GM18526 (cell line): ENCODE data around the gene LRBA.

ENCODE experiments used
- POLR2A ChIP-seq: IDR thresholded peaks from 3 replicates; pipeline ENCODE4 v1.6.1; 2011; ENCODE audit not compliant: insufficient read length; ENCODE audit errors: extremely low read depth

Gene LRBA

GRCh38 chr4:150591406-150591805, 423.7 kb downstream of the LRBA start:
- TF ChIP-seq POLR2A: no peak

- no peak for TF ChIP-seq POLR2A
These were observed 424.5 kb downstream of the LRBA start for GRCh38 chr4:150590631-150591030.

DNA sequence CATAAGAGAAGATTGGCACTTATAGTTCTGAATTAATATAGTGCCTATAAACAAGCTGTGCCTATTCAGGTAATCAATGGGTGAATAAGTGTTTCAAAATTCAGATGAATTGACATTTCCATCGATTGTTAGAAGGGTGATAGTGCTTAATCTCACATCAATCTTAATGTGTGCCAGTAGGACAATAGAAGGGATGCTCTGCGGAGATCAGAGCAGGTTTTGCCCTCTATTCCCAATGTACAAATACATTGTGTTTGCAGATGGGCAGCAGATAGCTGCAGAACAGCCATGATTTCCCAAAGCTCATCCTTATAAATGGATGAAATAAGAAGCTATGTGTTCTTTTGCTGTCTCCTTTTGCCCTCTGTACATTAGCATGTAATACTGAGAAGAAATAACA, 425.9 kb downstream of the LRBA start:
- no peak for TF ChIP-seq POLR2A

- no peak for TF ChIP-seq POLR2A
These were observed 426.8 kb downstream of the LRBA start for GRCh38 chr4:150588316-150588715.

DNA sequence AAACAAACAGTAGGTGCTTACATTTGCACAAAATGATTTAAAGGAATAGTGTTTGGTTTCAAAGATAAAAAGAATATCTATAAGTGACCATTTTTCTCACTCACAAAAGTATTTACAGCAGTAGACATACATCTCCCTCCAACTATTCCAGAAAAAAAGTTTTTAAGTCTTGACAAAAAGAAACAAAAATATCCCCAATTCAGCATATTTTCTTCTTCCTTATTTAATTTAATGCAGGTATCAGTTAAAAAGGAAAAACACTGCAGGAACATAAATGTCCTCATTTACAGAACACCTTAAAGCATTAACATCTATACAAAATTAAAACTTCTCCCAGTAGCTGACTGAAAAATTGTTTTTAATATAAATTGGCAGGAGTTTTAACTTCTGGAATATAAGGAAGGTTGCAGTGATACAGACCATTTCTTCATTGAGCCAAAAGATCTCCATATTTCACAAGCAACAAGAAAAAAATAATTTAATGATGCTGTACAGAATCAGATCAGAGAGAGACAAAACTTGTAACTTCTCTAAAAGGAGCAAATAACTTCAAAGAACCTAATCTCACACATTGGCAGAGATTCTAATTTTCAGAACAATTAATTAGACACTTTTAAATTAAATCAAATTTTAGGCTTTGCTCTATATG, 428.8 kb downstream of the LRBA start:
- no peak for TF ChIP-seq POLR2A

GRCh38 chr4:150585611-150586010, 429.5 kb downstream of the LRBA start:
- TF ChIP-seq POLR2A: no peak

DNA sequence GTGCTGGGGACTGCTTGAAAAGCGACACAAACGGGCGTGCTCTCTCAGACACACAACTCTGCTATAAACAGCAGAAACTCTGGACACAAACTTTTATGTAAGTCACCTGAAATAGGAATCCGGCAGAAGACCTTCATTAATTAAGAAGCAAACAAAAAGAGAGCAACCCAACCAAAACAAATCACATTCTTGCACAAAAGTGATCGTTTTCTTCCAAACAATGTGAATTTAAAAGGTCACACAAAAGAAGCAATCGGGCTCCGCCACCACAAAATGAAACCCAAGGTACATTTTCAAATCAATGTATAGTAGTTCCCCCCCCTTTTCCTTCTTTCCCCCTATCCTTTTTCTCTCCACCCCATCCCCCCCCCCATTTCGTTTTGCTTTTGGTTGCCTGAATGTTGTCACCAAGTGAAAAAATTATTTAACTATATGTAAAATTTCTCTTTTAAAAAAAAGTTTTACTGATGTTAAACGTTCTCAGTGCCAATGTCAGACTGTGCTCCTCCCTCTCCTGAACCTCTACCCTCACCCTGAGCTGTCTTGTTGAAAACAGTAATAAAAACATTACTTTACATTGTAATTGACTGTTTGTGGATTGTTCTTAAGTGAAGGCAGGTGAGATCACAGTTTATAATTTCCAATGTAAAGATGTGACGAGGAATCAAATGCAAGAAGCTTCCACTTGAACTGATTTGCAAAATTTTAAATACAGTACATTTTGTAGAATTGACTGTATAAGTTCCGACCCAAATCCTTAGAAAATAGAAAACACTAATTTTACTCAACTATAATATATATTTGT, 430.8 kb downstream of the LRBA start:
- no peak for TF ChIP-seq POLR2A

DNA sequence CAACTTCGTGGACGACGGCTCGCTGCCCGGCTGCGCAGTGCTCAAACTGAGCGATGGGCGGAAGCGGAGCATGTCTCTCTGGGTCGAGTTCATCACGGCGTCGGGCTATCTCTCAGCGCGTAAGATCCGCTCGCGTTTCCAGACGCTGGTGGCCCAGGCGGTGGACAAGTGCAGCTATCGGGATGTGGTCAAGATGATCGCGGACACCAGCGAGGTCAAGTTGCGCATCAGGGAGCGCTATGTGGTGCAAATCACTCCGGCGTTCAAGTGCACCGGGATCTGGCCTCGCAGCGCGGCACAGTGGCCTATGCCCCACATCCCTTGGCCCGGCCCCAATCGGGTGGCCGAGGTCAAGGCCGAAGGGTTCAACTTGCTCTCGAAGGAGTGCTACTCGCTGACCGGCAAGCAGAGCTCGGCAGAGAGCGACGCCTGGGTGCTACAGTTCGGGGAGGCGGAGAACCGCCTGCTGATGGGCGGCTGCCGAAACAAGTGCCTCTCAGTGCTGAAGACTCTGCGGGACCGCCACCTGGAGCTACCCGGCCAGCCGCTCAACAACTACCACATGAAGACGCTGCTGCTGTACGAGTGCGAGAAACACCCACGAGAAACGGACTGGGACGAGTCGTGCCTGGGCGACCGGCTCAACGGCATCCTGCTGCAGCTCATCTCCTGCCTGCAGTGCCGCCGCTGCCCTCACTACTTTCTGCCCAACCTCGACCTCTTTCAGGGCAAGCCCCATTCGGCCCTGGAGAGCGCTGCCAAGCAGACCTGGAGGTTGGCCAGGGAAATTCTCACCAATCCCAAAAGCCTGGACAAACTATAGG, 431.6 kb downstream of the LRBA start:
- TF ChIP-seq POLR2A: no peak

GRCh38 chr4:150582873-150583286, 432.2 kb downstream of the LRBA start:
- no peak for TF ChIP-seq POLR2A

DNA sequence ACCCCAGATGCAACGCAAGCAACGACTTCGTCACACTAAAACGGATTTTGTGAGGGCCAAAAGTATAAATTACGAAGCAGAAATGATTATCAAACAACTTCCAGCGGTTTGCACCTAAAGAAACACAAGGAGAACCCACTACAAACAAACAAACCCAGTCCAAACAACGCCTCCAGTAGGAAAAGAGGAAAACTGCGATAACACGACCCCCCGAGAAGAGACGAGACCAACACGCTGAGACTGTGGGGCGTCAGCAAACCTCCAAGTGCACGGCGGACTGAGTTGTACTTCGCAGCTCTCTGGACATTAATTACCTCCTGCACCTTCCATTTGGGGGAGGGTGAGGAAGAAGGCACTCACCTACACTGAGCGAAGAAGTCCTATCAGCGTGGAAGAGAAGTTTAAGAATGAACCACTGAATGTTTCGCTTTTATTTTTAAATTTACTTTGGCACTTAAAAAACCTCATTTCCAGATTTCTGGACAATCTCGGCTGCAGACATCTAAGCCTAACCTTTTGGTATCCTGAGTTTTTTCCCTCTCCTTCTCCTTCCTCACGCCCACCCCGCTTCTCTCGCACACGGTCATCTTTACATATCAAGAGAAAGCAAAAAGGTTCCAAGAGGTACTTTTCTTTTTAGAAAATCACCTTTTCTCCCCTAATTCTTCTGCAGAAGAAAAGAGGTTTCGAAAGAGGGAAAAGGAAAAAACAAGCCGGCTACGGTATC, 432.8 kb downstream of the LRBA start, which contains the start of gene MAB21L2:
MAB21L2 (plus strand) TSS at position 6 of the 727 bp plus-strand sequence. CDS start 879 bp downstream, outside the sequence.
- no peak for TF ChIP-seq POLR2A

DNA sequence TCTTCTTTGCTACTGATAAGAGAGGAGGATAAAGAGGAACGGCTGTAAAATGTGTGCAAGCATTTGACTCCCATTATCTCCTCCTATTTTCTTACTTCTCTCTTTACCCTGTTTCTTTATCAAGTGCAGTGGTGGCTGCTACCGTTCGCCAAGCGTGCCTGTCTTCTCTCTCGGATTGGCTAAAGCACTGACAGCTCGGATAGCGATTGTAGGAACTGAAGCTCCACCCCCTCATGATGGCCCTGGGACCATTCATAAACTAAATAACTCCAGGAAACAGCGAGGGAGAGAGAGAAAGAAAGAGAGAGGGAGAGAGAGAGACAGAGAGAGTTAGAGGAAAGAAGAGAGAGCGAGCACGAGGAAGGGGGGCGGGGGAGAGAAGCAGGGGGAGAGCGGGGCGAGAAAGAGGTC, 433.4 kb downstream of the LRBA start:
- no peak for TF ChIP-seq POLR2A

DNA sequence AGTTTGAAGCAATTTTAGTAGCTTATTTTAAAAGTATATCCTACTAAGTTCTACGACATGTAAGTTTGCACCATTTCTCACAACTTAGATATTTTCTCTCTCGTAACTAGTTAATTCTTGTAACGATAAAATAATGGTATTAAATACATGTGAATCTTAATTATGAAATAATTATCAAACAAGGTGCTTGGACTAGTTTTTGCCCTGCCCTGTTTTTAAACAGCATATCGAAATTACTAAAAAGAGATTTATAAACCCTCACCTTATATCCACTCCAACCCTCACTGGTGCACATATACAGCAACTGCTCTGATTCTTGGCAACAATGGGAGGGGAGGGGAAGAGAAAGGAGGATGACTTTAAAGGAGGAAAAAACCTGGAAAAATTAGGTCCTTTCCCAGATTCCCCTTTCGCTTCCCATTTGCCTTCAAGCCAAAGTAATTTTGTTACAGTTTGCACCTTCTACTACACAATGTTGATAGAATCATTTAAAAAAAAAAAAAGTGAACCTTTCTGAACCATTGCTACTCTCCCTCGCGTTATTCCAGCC, 434.0 kb downstream of the LRBA start:
- TF ChIP-seq POLR2A: no peak

- TF ChIP-seq POLR2A: no peak
These were observed 434.8 kb downstream of the LRBA start for GRCh38 chr4:150580306-150580705.

GRCh38 chr4:150579551-150580234, 435.4 kb downstream of the LRBA start:
- TF ChIP-seq POLR2A: no peak
